H1 (cell line): ENCODE results near the gene CD300A. TPM values are rescaled to one million over a fixed set of nuclear protein-coding genes. Genes with fewer than 3 reads are reported as not detected.

Source experiments
- CHD7 ChIP-seq: fragments of 300-600 bp; sonication (generic); IDR thresholded peaks from 2 replicates; pipeline ENCODE4 v1.7.1; 2012; ENCODE audit warnings: low read length, moderate library complexity, mild to moderate bottlenecking, inconsistent platforms; ENCODE audit not compliant: insufficient replicate concordance
- CTBP2 ChIP-seq: IDR thresholded peaks from 2 replicates; pipeline ENCODE4 v1.7.0; 2011; ENCODE audit warnings: borderline replicate concordance, mild to moderate bottlenecking, moderate library complexity, mixed read lengths, low read length; ENCODE audit not compliant: insufficient read depth, insufficient read length
- FOSL1 ChIP-seq: IDR thresholded peaks from 2 replicates; pipeline ENCODE4 v1.6.1; 2011; ENCODE audit warnings: mild to moderate bottlenecking, low read depth, low read length, moderate library complexity; ENCODE audit not compliant: insufficient read depth
- GABPA ChIP-seq: IDR thresholded peaks from 2 replicates; pipeline ENCODE4 v1.6.1; 2011; ENCODE audit warnings: mild to moderate bottlenecking, low read length, moderate library complexity, borderline replicate concordance; ENCODE audit not compliant: insufficient read depth
- HDAC2 ChIP-seq, 2 experiments: fragments of 300-600 bp in 1 of 2; sonication (generic) in 1 of 2; IDR thresholded peaks; 2 replicates each; pipeline ENCODE4 v1.6.1; 2011 to 2012; ENCODE audit warnings: low read depth in 2 of 2, low read length in 2 of 2, mild to moderate bottlenecking in 2 of 2, moderate library complexity in 2 of 2, borderline replicate concordance in 1 of 2, inconsistent platforms in 1 of 2
- MAX ChIP-seq: IDR thresholded peaks from 2 replicates; pipeline ENCODE4 v1.6.1; 2012; ENCODE audit warnings: inconsistent platforms
- POLR2A ChIP-seq, 2 experiments: IDR thresholded peaks; 1 replicate in 1 of 2; 2 replicates in 1 of 2; pipeline ENCODE4 v1.6.1; 2011; ENCODE audit warnings: low read depth in 2 of 2, low read length in 2 of 2, mild to moderate bottlenecking in 2 of 2; ENCODE audit errors: control extremely low read depth in 1 of 2
- SP1 ChIP-seq: IDR thresholded peaks from 2 replicates; pipeline ENCODE4 v1.6.1; 2011; ENCODE audit warnings: low read depth, low read length
- TBP ChIP-seq: IDR thresholded peaks from 2 replicates; pipeline ENCODE4 v1.6.1; 2011; ENCODE audit warnings: low read depth, low read length, improper control_type of control experiment
- USF2 ChIP-seq: IDR thresholded peaks from 2 replicates; pipeline ENCODE4 v1.6.1; 2011; ENCODE audit warnings: low read length, improper control_type of control experiment
- polyA plus RNA-seq, 7 experiments: library from polyadenylated mRNA; depleted of rRNA in 3 of 7; stranded (reverse) in 5 of 7; unstranded in 2 of 7; fragments of >200 nt in 5 of 7; fragments of 200-250 nt in 2 of 7; gene quantifications; 1 replicate in 5 of 7; 2 replicates in 1 of 7; 4 replicates in 1 of 7; pipeline versions ENCODE4 v1.2.1 to v1.2.3, GENCODE V29; 2011 to 2013; ENCODE audit warnings: missing spikeins in 2 of 7, mixed read lengths in 2 of 7
- total RNA-seq: library from RNA; stranded (reverse); fragmentation: NEBNext Ultra II Directional; extraction: Animal tissue kit (Norgen Biotek cat#: 25700); gene quantifications from 2 replicates; pipeline ENCODE4 v1.2.1, GENCODE V29; 2021

Gene CD300A
- total and polyA plus RNA-seq, 2 of the 8 experiments (the other 6 are each of a cell fraction or from before 2014, with no cell fraction given), result 0.52 to 1.3 TPM

GRCh38 chr17:74525781-74526288 is 59.4 kb downstream of the CD300A start (continued):
- no peak for TF ChIP-seq CHD7
- TF ChIP-seq MAX, result no peak
- TF ChIP-seq CTBP2, result no peak
- TF ChIP-seq TBP, result no peak
- TF ChIP-seq FOSL1, result no peak
- TF ChIP-seq HDAC2 (IDR thresholded peaks at IDR 0.05; ENCODE audit: borderline replicate concordance in 1 of 2, low read depth in 2 of 2, low read length in 2 of 2), result no peak
- TF ChIP-seq SP1, result no peak
- TF ChIP-seq USF2, result no peak
- no peak for TF ChIP-seq GABPA
- TF ChIP-seq POLR2A (IDR thresholded peaks at IDR 0.05; ENCODE audit: control extremely low read depth in 1 of 2, low read depth in 2 of 2, low read length in 2 of 2), result no peak
